ENCODE results near the gene ZBED1.
"Not testable (repeated sequence)": the region's sequence is repeated elsewhere in the genome, so short reads cannot be mapped to it uniquely, and the experiment has no call there.

Gene ZBED1

GRCh38 chrX:2487366-2487765 lies 13.4 kb downstream of the ZBED1 start:
- no peak overlapping the region for H3K4me3 ChIP-seq (ENCODE audit: low read length)
- TF ChIP-seq CTCF (conservative IDR thresholded peaks at IDR 0.05; ENCODE audit: low read depth, low read length), result no peak
- DNase-seq (ENCODE audit: low read depth), result no peak

GRCh38 chrX:2486476-2487133 lies 14.2 kb downstream of the ZBED1 start:
- no peak for DNase-seq (ENCODE audit: low read depth)
- TF ChIP-seq CTCF (conservative IDR thresholded peaks at IDR 0.05; ENCODE audit: low read depth, low read length), result no peak
- no peak overlapping the region for H3K4me3 ChIP-seq (ENCODE audit: low read length)

GRCh38 chrX:2485789-2486345 lies 14.9 kb downstream of the ZBED1 start:
- no peak overlapping the region for H3K4me3 ChIP-seq (ENCODE audit: low read length)
- DNase-seq (ENCODE audit: low read depth), result no peak
- no peak for TF ChIP-seq CTCF (conservative IDR thresholded peaks at IDR 0.05; ENCODE audit: low read depth, low read length)

- no peak for DNase-seq (ENCODE audit: low read depth)
- H3K4me3 ChIP-seq (ENCODE audit: low read length), result no peak overlapping the region
These were observed 15.8 kb downstream of the ZBED1 start for GRCh38 chrX:2484721-2485648.

GRCh38 chrX:2484256-2484655 lies 16.5 kb downstream of the ZBED1 start:
- no peak overlapping the region for H3K4me3 ChIP-seq (ENCODE audit: low read length)
- DNase-seq (ENCODE audit: low read depth), result no peak
- TF ChIP-seq CTCF (conservative IDR thresholded peaks at IDR 0.05; ENCODE audit: low read depth, low read length), result no peak

More at GRCh38 chrX:2484721-2485648, 15.8 kb downstream of the ZBED1 start:
- no peak for TF ChIP-seq CTCF (conservative IDR thresholded peaks at IDR 0.05; ENCODE audit: low read depth, low read length)

GRCh38 chrX:2483398-2484060 lies 17.2 kb downstream of the ZBED1 start:
- H3K4me3 ChIP-seq (ENCODE audit: low read length), result no peak overlapping the region
- DNase-seq (ENCODE audit: low read depth), result no peak
- TF ChIP-seq CTCF (conservative IDR thresholded peaks at IDR 0.05; ENCODE audit: low read depth, low read length), result no peak

GRCh38 chrX:2481597-2481996 lies 19.2 kb downstream of the ZBED1 start:
- not testable (repeated sequence) for DNase-seq (ENCODE audit: low read depth)

GRCh38 chrX:2479982-2480381 lies 20.8 kb downstream of the ZBED1 start:
- DNase-seq (ENCODE audit: low read depth); H3K4me3 ChIP-seq (ENCODE audit: low read length): not testable (repeated sequence)

More at GRCh38 chrX:2481597-2481996, 19.2 kb downstream of the ZBED1 start:
- H3K4me3 ChIP-seq (ENCODE audit: low read length), result not testable (repeated sequence)

Data from retinal pigment epithelial cell (primary cell).